Activated T-cell treated with anti-CD3 and anti-CD28 coated beads, Interleukin-2, amount 50 U/mL, for 1 hour (primary cell): Measurements from ENCODE around the gene CCND3.

ENCODE experiments used
- DNase-seq: peaks from one replicate; pipeline ENCODE4 v3.0.0-alpha.2; 2020

CCND3 gene

GRCh38 chr6:41941280-41942066 is at the start of gene CCND3:
Gene CCND3, minus strand, starts transcription at chr6:41941808. Its CDS starts 159 bp downstream, at chr6:41941649.
- DNase-seq = peak; percentile 81

- DNase-seq = no peak
Observed at GRCh38 chr6:41986339-41986738, 44.7 kb upstream of the CCND3 start.

- no peak for DNase-seq
Observed at GRCh38 chr6:41984623-41985022, 43.0 kb upstream of the CCND3 start.

GRCh38 chr6:41976794-41977484 is 35.3 kb upstream of the CCND3 start:
- DNase-seq = peak; percentile 17

- DNase-seq = peak; percentile 16
Observed at GRCh38 chr6:41975276-41975675, 33.7 kb upstream of the CCND3 start.

- DNase-seq = peak; percentile 8
Observed at GRCh38 chr6:41974281-41974825, 32.7 kb upstream of the CCND3 start.

- no peak for DNase-seq
Observed at GRCh38 chr6:41972826-41973225, 31.2 kb upstream of the CCND3 start.

GRCh38 chr6:41970436-41970846 is 28.8 kb upstream of the CCND3 start:
- peak; percentile 29 for DNase-seq

- DNase-seq = peak; percentile 9
Observed at GRCh38 chr6:41967312-41968287, 26.0 kb upstream of the CCND3 start.

- DNase-seq = no peak
Observed at GRCh38 chr6:41966961-41967311, 25.3 kb upstream of the CCND3 start.

- peak; percentile 1 for DNase-seq
Observed at GRCh38 chr6:41966214-41966920, 24.8 kb upstream of the CCND3 start.

- peak; percentile 0 for DNase-seq
Observed at GRCh38 chr6:41965429-41966213, 24.0 kb upstream of the CCND3 start.

GRCh38 chr6:41964201-41964887 is 22.7 kb upstream of the CCND3 start:
- DNase-seq = peak; percentile 16

GRCh38 chr6:41963371-41963770 is 21.8 kb upstream of the CCND3 start:
- peak; percentile 4 for DNase-seq

- DNase-seq = no peak
Observed at GRCh38 chr6:41960028-41960427, 18.4 kb upstream of the CCND3 start.

- no peak for DNase-seq
Observed at GRCh38 chr6:41958022-41958856, 16.6 kb upstream of the CCND3 start.

- DNase-seq = no peak
Observed at GRCh38 chr6:41957117-41957516, 15.5 kb upstream of the CCND3 start.

GRCh38 chr6:41955412-41955811 is 13.8 kb upstream of the CCND3 start:
- DNase-seq = no peak

- DNase-seq = no peak
Observed at GRCh38 chr6:41954668-41955067, 13.1 kb upstream of the CCND3 start.
